Measurements from ENCODE around the gene INPP5K.

Gene INPP5K

DNA sequence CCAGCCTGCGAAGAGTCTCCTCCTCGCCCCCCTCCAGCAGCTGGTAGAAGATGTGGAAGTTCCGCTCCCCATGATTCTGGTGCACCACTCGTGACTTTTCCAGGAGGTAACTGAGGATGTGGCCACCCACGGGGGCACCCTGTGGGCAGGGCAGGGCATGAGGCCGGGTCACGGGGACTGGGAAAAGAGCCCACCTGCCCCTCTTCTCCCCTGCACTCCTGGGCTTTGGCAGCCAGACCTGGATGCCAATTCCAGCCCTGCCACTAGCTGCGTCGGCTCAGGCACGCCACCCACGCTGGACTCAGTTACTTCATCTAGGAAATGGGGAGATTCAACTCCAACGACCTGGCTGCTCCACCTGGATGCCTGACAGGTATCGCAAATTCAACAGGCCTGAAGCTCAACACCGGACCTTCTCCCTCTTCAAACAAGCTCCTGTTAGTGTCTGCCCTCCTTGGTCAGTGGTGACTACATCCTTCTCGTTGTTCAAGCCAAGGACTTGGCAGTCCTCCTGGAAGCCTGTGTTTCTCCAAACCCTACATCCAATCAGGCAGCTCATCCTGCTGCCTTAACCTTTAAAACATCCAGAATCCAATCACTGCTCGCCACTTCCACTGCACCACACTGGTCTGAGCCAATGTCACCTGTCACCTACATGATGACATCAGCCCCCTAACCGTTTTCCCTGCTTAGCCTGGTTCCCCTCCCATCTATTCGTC lies 35.5 kb downstream of the INPP5K start:
- no peak overlapping the region for H2BK5ac ChIP-seq (ENCODE audit: low read length)
- H3K4me3 ChIP-seq (ENCODE audit: low read length in 2 of 2): no peak overlapping the region
- no CpG with 5 or more reads among the region's 18 CpGs for WGBS, 2 donors (ENCODE audit: extremely low coverage in 2 of 2, insufficient read length in 2 of 2, insufficient replicate concordance in 1 of 2)
- H3K36me3 ChIP-seq (replicated peaks in 1 of 2; ENCODE audit: control insufficient read depth in 2 of 2, insufficient read depth in 2 of 2, low read length in 2 of 2): peaks cover 46 to 48% of the 10 kb centered on the region in 2 donors
- no peak overlapping the region for H4K91ac ChIP-seq (ENCODE audit: low read depth, low read length, poor library complexity)
- no peak overlapping the region for H3K18ac ChIP-seq (ENCODE audit: low read length)
- H3K4ac ChIP-seq (ENCODE audit: low read length): no peak overlapping the region
- no peak overlapping the region for H2AFZ ChIP-seq (ENCODE audit: low read length)
- DNase-seq (ENCODE audit: low spot score): no peak
- H3K27ac ChIP-seq (replicated peaks; ENCODE audit: low read length): no peak overlapping the region
- no peak overlapping the region for H3K23ac ChIP-seq (ENCODE audit: low read depth, low read length, poor library complexity)
- H2BK15ac ChIP-seq (ENCODE audit: low read length): no peak overlapping the region
- H3K9me3 ChIP-seq (replicated peaks in 1 of 2; ENCODE audit: control insufficient read depth in 2 of 2, insufficient read depth in 1 of 2, low read depth in 1 of 2, low read length in 2 of 2): no peaks in the 10 kb centered on the region
- H2AK5ac ChIP-seq (ENCODE audit: low read depth, low read length): no peak overlapping the region
- no peak overlapping the region for H4K8ac ChIP-seq (ENCODE audit: low read depth, low read length)
- H2BK12ac ChIP-seq (ENCODE audit: low read length): no peak overlapping the region
- peaks cover 12% of the 10 kb centered on the region for H3K79me1 ChIP-seq (ENCODE audit: low read depth, low read length)
- no peak overlapping the region for H3K14ac ChIP-seq (ENCODE audit: low read length)
- peaks cover 2 to 14% of the 10 kb centered on the region in 2 donors for H3K4me1 ChIP-seq (ENCODE audit: control insufficient read depth in 2 of 2, insufficient read depth in 1 of 2, low read depth in 1 of 2, low read length in 2 of 2)
- H3K27me3 ChIP-seq (ENCODE audit: control insufficient read depth in 3 of 3, insufficient read depth in 3 of 3, low read depth in 1 of 3, low read length in 3 of 3): no peaks in the 10 kb centered on the region
- H3K9ac ChIP-seq (ENCODE audit: low read depth, low read length, poor library complexity): no peak overlapping the region
- H2BK120ac ChIP-seq (ENCODE audit: low read depth, low read length): no peak overlapping the region
- H3K4me2 ChIP-seq (ENCODE audit: insufficient read depth, low read length, poor library complexity, severe bottlenecking): no peak overlapping the region

DNA sequence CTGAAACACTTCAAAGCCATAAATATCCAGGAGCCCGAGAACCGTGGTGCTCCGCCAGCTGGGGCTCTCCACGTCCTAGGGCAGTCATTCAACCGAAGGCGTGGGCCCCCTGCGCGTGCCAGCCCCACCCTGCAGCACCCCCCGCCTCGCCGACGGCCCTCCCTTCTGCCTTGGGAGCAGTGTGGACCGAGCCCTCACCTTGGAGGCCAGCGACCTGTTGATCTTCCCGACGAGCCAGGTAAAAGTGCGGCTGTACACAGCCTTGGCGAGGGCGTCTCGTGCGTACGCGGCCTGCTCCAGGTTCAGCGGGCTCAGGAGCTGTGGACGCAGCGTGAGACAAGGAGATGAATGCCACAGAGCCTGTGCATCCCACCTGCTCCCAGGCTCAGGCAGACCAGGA lies 38.0 kb downstream of the INPP5K start:
- no peak overlapping the region for H3K9ac ChIP-seq (ENCODE audit: low read depth, low read length, poor library complexity)

DNA sequence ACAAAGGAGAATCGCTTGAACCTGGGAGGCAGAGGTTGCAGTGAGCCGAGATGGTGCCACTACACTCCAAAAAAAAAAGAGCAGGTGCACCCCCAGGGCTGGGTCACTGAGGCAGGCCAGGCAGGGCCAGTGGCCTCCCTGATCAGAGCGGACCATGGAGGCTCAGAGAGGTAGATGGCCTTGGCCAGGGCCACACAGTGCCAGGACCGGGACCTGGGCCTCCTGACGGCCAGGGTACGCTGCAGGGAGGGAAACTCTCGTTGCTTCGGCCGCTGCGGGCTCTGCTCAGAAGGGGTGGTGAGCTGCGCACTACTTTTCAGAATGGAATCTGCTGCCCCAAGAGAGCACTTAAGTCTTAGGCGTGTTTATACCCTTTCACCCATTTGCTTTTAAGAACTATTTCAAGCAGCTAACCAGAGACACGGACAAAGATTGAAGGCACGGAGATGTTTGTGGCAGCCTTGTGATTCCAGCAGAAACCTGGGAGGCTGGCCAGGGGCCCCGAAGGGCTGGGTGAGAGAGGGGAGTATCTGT lies 41.0 kb downstream of the INPP5K start:
- no peak overlapping the region for H2AK5ac ChIP-seq (ENCODE audit: low read depth, low read length)
- peaks cover 0 to 2% of the 10 kb centered on the region in 2 donors for H3K4me1 ChIP-seq (ENCODE audit: control insufficient read depth in 2 of 2, insufficient read depth in 1 of 2, low read depth in 1 of 2, low read length in 2 of 2)
- H2AFZ ChIP-seq (ENCODE audit: low read length): no peak overlapping the region
- H3K23ac ChIP-seq (ENCODE audit: low read depth, low read length, poor library complexity): no peak overlapping the region
- no peak overlapping the region for H3K4me3 ChIP-seq (ENCODE audit: low read length in 2 of 2)
- H2BK15ac ChIP-seq (ENCODE audit: low read length): no peak overlapping the region
- DNase-seq (ENCODE audit: low spot score): no peak
- no peak overlapping the region for H2BK5ac ChIP-seq (ENCODE audit: low read length)
- H3K9me3 ChIP-seq (replicated peaks in 1 of 2; ENCODE audit: control insufficient read depth in 2 of 2, insufficient read depth in 1 of 2, low read depth in 1 of 2, low read length in 2 of 2): no peaks in the 10 kb centered on the region
- no peak overlapping the region for H2BK12ac ChIP-seq (ENCODE audit: low read length)
- no peak overlapping the region for H3K14ac ChIP-seq (ENCODE audit: low read length)
- H3K36me3 ChIP-seq (replicated peaks in 1 of 2; ENCODE audit: control insufficient read depth in 2 of 2, insufficient read depth in 2 of 2, low read length in 2 of 2): peaks cover 35 to 51% of the 10 kb centered on the region in 2 donors
- no peak overlapping the region for H4K8ac ChIP-seq (ENCODE audit: low read depth, low read length)
- no peak overlapping the region for H3K18ac ChIP-seq (ENCODE audit: low read length)
- H4K91ac ChIP-seq (ENCODE audit: low read depth, low read length, poor library complexity): no peak overlapping the region
- no peak overlapping the region for H2BK120ac ChIP-seq (ENCODE audit: low read depth, low read length)
- H3K79me1 ChIP-seq (ENCODE audit: low read depth, low read length): peaks cover 6% of the 10 kb centered on the region
- no peak overlapping the region for H3K27ac ChIP-seq (replicated peaks; ENCODE audit: low read length)
- no peaks in the 10 kb centered on the region for H3K27me3 ChIP-seq (ENCODE audit: control insufficient read depth in 3 of 3, insufficient read depth in 3 of 3, low read depth in 1 of 3, low read length in 3 of 3)
- H3K4ac ChIP-seq (ENCODE audit: low read length): no peak overlapping the region
- H3K9ac ChIP-seq (ENCODE audit: low read depth, low read length, poor library complexity): no peak overlapping the region
- H3K4me2 ChIP-seq (ENCODE audit: insufficient read depth, low read length, poor library complexity, severe bottlenecking): no peak overlapping the region
- no CpG with 5 or more reads among the region's 15 CpGs for WGBS, 2 donors (ENCODE audit: extremely low coverage in 2 of 2, insufficient read length in 2 of 2, insufficient replicate concordance in 1 of 2)

More for the DNA sequence above, 38.0 kb downstream of the INPP5K start:
- Histone ChIP-seq H2AK5ac (ENCODE audit: low read depth, low read length) (no peak overlapping the region), H3K36me3 (replicated peaks in 1 of 2; ENCODE audit: control insufficient read depth in 2 of 2, insufficient read depth in 2 of 2, low read length in 2 of 2) (peaks cover 47 to 55% of the 10 kb centered on the region in 2 donors), H4K8ac (ENCODE audit: low read depth, low read length) (no peak overlapping the region), H3K9me3 (replicated peaks in 1 of 2; ENCODE audit: control insufficient read depth in 2 of 2, insufficient read depth in 1 of 2, low read depth in 1 of 2, low read length in 2 of 2) (no peaks in the 10 kb centered on the region), H2BK15ac (ENCODE audit: low read length) (no peak overlapping the region), H3K27me3 (ENCODE audit: control insufficient read depth in 3 of 3, insufficient read depth in 3 of 3, low read depth in 1 of 3, low read length in 3 of 3) (no peaks in the 10 kb centered on the region), H3K79me1 (ENCODE audit: low read depth, low read length) (peaks cover 10% of the 10 kb centered on the region), H3K27ac (replicated peaks; ENCODE audit: low read length) (no peak overlapping the region), H4K91ac (ENCODE audit: low read depth, low read length, poor library complexity) (no peak overlapping the region), H2BK5ac (ENCODE audit: low read length) (no peak overlapping the region), H3K23ac (ENCODE audit: low read depth, low read length, poor library complexity) (peak overlapping the region; percentile 55), H2BK12ac (ENCODE audit: low read length) (no peak overlapping the region), H3K18ac (ENCODE audit: low read length) (no peak overlapping the region), H2AFZ (ENCODE audit: low read length) (no peak overlapping the region), H3K14ac (ENCODE audit: low read length) (no peak overlapping the region), H3K4me2 (ENCODE audit: insufficient read depth, low read length, poor library complexity, severe bottlenecking) (no peak overlapping the region), H3K4ac (ENCODE audit: low read length) (no peak overlapping the region), H3K4me3 (ENCODE audit: low read length in 2 of 2) (no peak overlapping the region), H3K4me1 (ENCODE audit: control insufficient read depth in 2 of 2, insufficient read depth in 1 of 2, low read depth in 1 of 2, low read length in 2 of 2) (peaks cover 0 to 4% of the 10 kb centered on the region in 2 donors), H2BK120ac (ENCODE audit: low read depth, low read length) (no peak overlapping the region)
- no CpG with 5 or more reads among the region's 26 CpGs for WGBS, 2 donors (ENCODE audit: extremely low coverage in 2 of 2, insufficient read length in 2 of 2, insufficient replicate concordance in 1 of 2)
- DNase-seq (ENCODE audit: low spot score): no peak

DNA sequence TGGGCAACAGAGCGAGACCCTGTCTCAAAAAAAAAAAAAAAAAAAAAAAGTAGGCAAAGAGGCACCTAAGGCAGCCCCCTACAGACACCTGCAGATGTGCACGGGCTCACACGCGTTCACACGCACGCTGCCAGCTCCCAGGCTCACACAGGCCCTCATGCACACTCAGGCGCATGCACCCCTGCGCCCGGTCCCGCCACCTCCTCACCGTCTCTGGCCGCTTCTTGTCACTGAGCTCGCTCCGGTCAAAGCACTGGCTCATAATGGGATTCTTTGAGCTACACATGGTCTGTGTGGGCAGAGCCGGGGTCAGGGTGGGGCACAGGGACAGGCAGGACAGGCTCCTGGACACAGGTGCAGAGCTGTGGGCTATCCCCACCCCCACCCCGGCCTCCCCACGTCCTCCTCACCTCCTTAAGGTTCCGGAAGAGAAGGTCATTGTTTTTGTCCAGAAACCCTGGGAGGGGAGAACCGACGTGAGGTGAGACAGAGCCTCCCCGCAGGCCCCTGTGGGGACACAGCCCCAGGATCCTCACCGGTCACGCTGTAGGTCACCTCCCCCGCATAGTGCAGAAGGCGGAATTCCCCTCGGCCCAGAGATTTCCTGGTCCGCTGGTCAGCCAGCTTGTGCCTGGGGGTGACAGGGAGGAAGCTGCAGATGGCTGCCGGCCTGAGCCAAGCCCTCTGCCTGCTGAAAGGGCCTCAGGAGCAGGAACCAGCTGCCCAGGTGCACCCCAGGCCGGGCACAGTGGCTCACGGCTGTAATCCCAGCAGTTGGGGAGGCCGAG lies 41.8 kb downstream of the INPP5K start:
- Histone ChIP-seq H3K9ac (ENCODE audit: low read depth, low read length, poor library complexity) (peak overlapping the region; percentile 77), H2BK5ac (ENCODE audit: low read length) (no peak overlapping the region), H2BK12ac (ENCODE audit: low read length) (no peak overlapping the region), H3K79me1 (ENCODE audit: low read depth, low read length) (peaks cover 6% of the 10 kb centered on the region), H3K4me1 (ENCODE audit: control insufficient read depth in 2 of 2, insufficient read depth in 1 of 2, low read depth in 1 of 2, low read length in 2 of 2) (peaks cover 0 to 2% of the 10 kb centered on the region in 2 donors), H3K14ac (ENCODE audit: low read length) (no peak overlapping the region), H3K18ac (ENCODE audit: low read length) (no peak overlapping the region), H2AFZ (ENCODE audit: low read length) (no peak overlapping the region), H3K9me3 (replicated peaks in 1 of 2; ENCODE audit: control insufficient read depth in 2 of 2, insufficient read depth in 1 of 2, low read depth in 1 of 2, low read length in 2 of 2) (no peaks in the 10 kb centered on the region), H3K23ac (ENCODE audit: low read depth, low read length, poor library complexity) (no peak overlapping the region), H2BK120ac (ENCODE audit: low read depth, low read length) (no peak overlapping the region), H3K4me3 (ENCODE audit: low read length in 2 of 2) (no peak overlapping the region), H3K36me3 (replicated peaks in 1 of 2; ENCODE audit: control insufficient read depth in 2 of 2, insufficient read depth in 2 of 2, low read length in 2 of 2) (peaks cover 34 to 51% of the 10 kb centered on the region in 2 donors), H2AK5ac (ENCODE audit: low read depth, low read length) (no peak overlapping the region), H2BK15ac (ENCODE audit: low read length) (no peak overlapping the region), H4K8ac (ENCODE audit: low read depth, low read length) (no peak overlapping the region), H3K27me3 (ENCODE audit: control insufficient read depth in 3 of 3, insufficient read depth in 3 of 3, low read depth in 1 of 3, low read length in 3 of 3) (no peaks in the 10 kb centered on the region), H3K27ac (replicated peaks; ENCODE audit: low read length) (no peak overlapping the region), H4K91ac (ENCODE audit: low read depth, low read length, poor library complexity) (no peak overlapping the region), H3K4me2 (ENCODE audit: insufficient read depth, low read length, poor library complexity, severe bottlenecking) (no peak overlapping the region), H3K4ac (ENCODE audit: low read length) (no peak overlapping the region)
- no peak for DNase-seq (ENCODE audit: low spot score)
- WGBS, 2 donors (ENCODE audit: extremely low coverage in 2 of 2, insufficient read length in 2 of 2, insufficient replicate concordance in 1 of 2): no CpG with 5 or more reads among the region's 31 CpGs
